NT2/D1 (cell line): Measurements from ENCODE around the gene PAPPA2.

Experiments
- DNase-seq: peaks from one replicate; pipeline ENCODE4 v3.0.0-alpha.2; 2011; ENCODE audit warnings: low read depth, low spot score
- H3K27me3 ChIP-seq: 2 replicates; pipeline ENCODE4 v1.6.0; 2011; ENCODE audit warnings: mild to moderate bottlenecking; ENCODE audit not compliant: insufficient read length, insufficient read depth
- H3K36me3 ChIP-seq: 2 replicates; pipeline ENCODE4 v1.6.1; 2011; ENCODE audit warnings: mild to moderate bottlenecking, low read length, mixed read lengths; ENCODE audit not compliant: insufficient read depth, insufficient read length
- H3K4me1 ChIP-seq: 2 replicates; pipeline ENCODE4 v1.5.1; 2011; ENCODE audit not compliant: insufficient read depth, insufficient read length
- H3K4me3 ChIP-seq: 2 replicates; pipeline ENCODE4 v1.5.1; 2011; ENCODE audit warnings: low read depth; ENCODE audit not compliant: insufficient read length
- H3K9ac ChIP-seq: 2 replicates; pipeline ENCODE4 v1.6.0; 2011; ENCODE audit warnings: low read depth; ENCODE audit not compliant: insufficient read length
- H3K9me3 ChIP-seq: 2 replicates; pipeline ENCODE4 v1.5.1; 2011; ENCODE audit warnings: mild to moderate bottlenecking, low read length; ENCODE audit not compliant: insufficient read depth
- SUZ12 ChIP-seq: IDR thresholded peaks from 2 replicates; pipeline ENCODE4 v1.6.1; 2011; ENCODE audit not compliant: insufficient read length, insufficient read depth; ENCODE audit errors: extremely low read depth
- YY1 ChIP-seq: IDR thresholded peaks from 2 replicates; pipeline ENCODE4 v1.6.1; 2011; ENCODE audit not compliant: insufficient read length, insufficient read depth
- ZNF274 ChIP-seq: IDR thresholded peaks from 2 replicates; pipeline ENCODE4 v1.6.1; 2011; ENCODE audit warnings: mild to moderate bottlenecking, low read depth, low read length

PAPPA2 gene

GRCh38 chr1:176879784-176880620, 417.0 kb downstream of the PAPPA2 start:
- Histone ChIP-seq H3K9me3 (no peaks in the 10 kb centered on the region), H3K4me1 (no peaks in the 10 kb centered on the region), H3K36me3 (no peaks in the 10 kb centered on the region), H3K27me3 (no peaks in the 10 kb centered on the region), H3K9ac (no peak overlapping the region), H3K4me3 (no peak overlapping the region)
- DNase-seq = no peak
- TF ChIP-seq YY1 = no peak
- no peak for TF ChIP-seq SUZ12
- TF ChIP-seq ZNF274 = no peak

- no peak overlapping the region for H3K9ac ChIP-seq
- no peaks in the 10 kb centered on the region for H3K9me3 ChIP-seq
- no peak overlapping the region for H3K4me3 ChIP-seq
Measured at GRCh38 chr1:176880955-176881595, 418.1 kb downstream of the PAPPA2 start.

GRCh38 chr1:176884286-176884685, 421.3 kb downstream of the PAPPA2 start:
- no peaks in the 10 kb centered on the region for H3K9me3 ChIP-seq
- no peak for DNase-seq
- no peak overlapping the region for H3K4me3 ChIP-seq
- H3K4me1 ChIP-seq = no peaks in the 10 kb centered on the region
- no peaks in the 10 kb centered on the region for H3K36me3 ChIP-seq
- no peak overlapping the region for H3K9ac ChIP-seq
- no peaks in the 10 kb centered on the region for H3K27me3 ChIP-seq
- TF ChIP-seq SUZ12 (no peak), YY1 (no peak), ZNF274 (no peak)

More at GRCh38 chr1:176880955-176881595, 418.1 kb downstream of the PAPPA2 start:
- TF ChIP-seq YY1 (no peak), ZNF274 (no peak), SUZ12 (no peak)
- no peaks in the 10 kb centered on the region for H3K4me1 ChIP-seq
- peak; percentile 92 for DNase-seq
- H3K36me3 ChIP-seq = no peaks in the 10 kb centered on the region
- no peaks in the 10 kb centered on the region for H3K27me3 ChIP-seq

- no peak for DNase-seq
- TF ChIP-seq SUZ12 (no peak), YY1 (no peak), ZNF274 (no peak)
Measured at GRCh38 chr1:176884911-176885310, 421.9 kb downstream of the PAPPA2 start.

GRCh38 chr1:176885341-176885740, 422.4 kb downstream of the PAPPA2 start:
- H3K36me3 ChIP-seq = no peaks in the 10 kb centered on the region
- no peaks in the 10 kb centered on the region for H3K27me3 ChIP-seq
- H3K9ac ChIP-seq = no peak overlapping the region
- no peaks in the 10 kb centered on the region for H3K4me1 ChIP-seq
- H3K4me3 ChIP-seq = no peak overlapping the region
- no peak for DNase-seq
- H3K9me3 ChIP-seq = no peaks in the 10 kb centered on the region
- no peak for TF ChIP-seq ZNF274
- TF ChIP-seq SUZ12 = no peak
- TF ChIP-seq YY1 = no peak

More at GRCh38 chr1:176884911-176885310, 421.9 kb downstream of the PAPPA2 start:
- H3K9me3 ChIP-seq = no peaks in the 10 kb centered on the region
- H3K4me1 ChIP-seq = no peaks in the 10 kb centered on the region
- H3K27me3 ChIP-seq = no peaks in the 10 kb centered on the region
- H3K9ac ChIP-seq = no peak overlapping the region
- H3K4me3 ChIP-seq = no peak overlapping the region
- no peaks in the 10 kb centered on the region for H3K36me3 ChIP-seq

- Histone ChIP-seq H3K9me3 (no peaks in the 10 kb centered on the region), H3K4me3 (no peak overlapping the region), H3K4me1 (no peaks in the 10 kb centered on the region), H3K9ac (no peak overlapping the region), H3K27me3 (no peaks in the 10 kb centered on the region), H3K36me3 (no peaks in the 10 kb centered on the region)
- DNase-seq = no peak
- no peak for TF ChIP-seq YY1
- TF ChIP-seq ZNF274 = no peak
- no peak for TF ChIP-seq SUZ12
Measured at GRCh38 chr1:176885751-176886150, 422.8 kb downstream of the PAPPA2 start.

- H3K27me3 ChIP-seq = no peaks in the 10 kb centered on the region
- no peak for DNase-seq
- no peak overlapping the region for H3K4me3 ChIP-seq
- no peak overlapping the region for H3K9ac ChIP-seq
- H3K9me3 ChIP-seq = no peaks in the 10 kb centered on the region
- TF ChIP-seq SUZ12 = no peak
- TF ChIP-seq ZNF274 = no peak
- TF ChIP-seq YY1 = no peak
- H3K4me1 ChIP-seq = no peaks in the 10 kb centered on the region
- no peaks in the 10 kb centered on the region for H3K36me3 ChIP-seq
Measured at GRCh38 chr1:176888471-176889032, 425.6 kb downstream of the PAPPA2 start.
